HL-60 (cell line): ENCODE measurements around the gene GLIPR2.

Source experiments
- DNase-seq, 2 experiments: peaks; one replicate each; pipeline ENCODE4 v3.0.0-alpha.2; 2010 to 2020; ENCODE audit warnings: low read depth in 1 of 2, low spot score in 1 of 2
- H3K27ac ChIP-seq: fragments of 250-450 bp; sonication (Bioruptor Pico); replicated peaks from 2 replicates; pipeline ENCODE4 v1.5.1; 2020; ENCODE audit warnings: mild to moderate bottlenecking, moderate library complexity
- H3K27me3 ChIP-seq: fragments of 250-450 bp; sonication (Bioruptor Pico); 2 replicates; pipeline ENCODE4 v1.5.1; 2021; ENCODE audit warnings: mild to moderate bottlenecking, moderate library complexity; ENCODE audit not compliant: insufficient read depth, poor library complexity, severe bottlenecking
- H3K4me3 ChIP-seq: replicated peaks from 2 replicates; pipeline ENCODE4 v1.5.1; 2011; ENCODE audit warnings: mild to moderate bottlenecking, control low read depth, low read length; ENCODE audit not compliant: insufficient read depth
- GABPA ChIP-seq: IDR thresholded peaks from 2 replicates; pipeline ENCODE4 v1.6.1; 2012; ENCODE audit warnings: low read depth
- POLR2AphosphoS5 ChIP-seq: IDR thresholded peaks from 2 replicates; pipeline ENCODE4 v1.6.1; 2012; ENCODE audit warnings: low read depth
- SPI1 ChIP-seq: IDR thresholded peaks from 2 replicates; pipeline ENCODE4 v1.6.1; 2012; ENCODE audit warnings: low read depth, mild to moderate bottlenecking, borderline replicate concordance
- TF ChIP-seq, protein P1 (sequence below): IDR thresholded peaks from one replicate; pipeline ENCODE4 v1.5.1; 2011; ENCODE audit warnings: low read length, control low read depth, inconsistent platforms; ENCODE audit not compliant: insufficient read depth
- TF ChIP-seq, protein P2 (sequence below): IDR thresholded peaks from 2 replicates; pipeline ENCODE4 v1.6.1; 2012; ENCODE audit warnings: low read depth; ENCODE audit not compliant: insufficient replicate concordance

GLIPR2 gene

DNA sequence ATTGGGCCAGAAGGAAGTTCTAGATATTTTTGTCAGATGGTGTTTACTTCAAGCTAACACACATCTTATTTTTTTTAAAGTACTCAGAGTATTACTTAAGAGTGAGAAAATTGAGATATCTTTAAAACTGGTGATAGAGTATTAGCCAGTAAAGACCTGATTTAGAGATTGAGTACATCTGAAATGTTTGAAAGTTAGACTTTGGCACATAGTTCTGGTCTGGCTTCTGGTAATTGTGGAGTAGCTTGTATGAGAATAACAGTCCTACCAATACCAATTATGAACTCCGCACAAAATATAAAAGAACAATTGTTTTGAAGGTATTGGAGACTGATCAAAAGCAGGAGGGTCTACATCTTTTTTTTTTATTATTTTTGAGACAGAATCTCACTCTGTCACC lies 44.5 kb upstream of the GLIPR2 start:
- Histone ChIP-seq H3K27me3 (no peaks in the 10 kb centered on the region), H3K27ac (no peak overlapping the region), H3K4me3 (no peak overlapping the region)
- TF ChIP-seq SPI1: no peak
- no peak for DNase-seq

DNA sequence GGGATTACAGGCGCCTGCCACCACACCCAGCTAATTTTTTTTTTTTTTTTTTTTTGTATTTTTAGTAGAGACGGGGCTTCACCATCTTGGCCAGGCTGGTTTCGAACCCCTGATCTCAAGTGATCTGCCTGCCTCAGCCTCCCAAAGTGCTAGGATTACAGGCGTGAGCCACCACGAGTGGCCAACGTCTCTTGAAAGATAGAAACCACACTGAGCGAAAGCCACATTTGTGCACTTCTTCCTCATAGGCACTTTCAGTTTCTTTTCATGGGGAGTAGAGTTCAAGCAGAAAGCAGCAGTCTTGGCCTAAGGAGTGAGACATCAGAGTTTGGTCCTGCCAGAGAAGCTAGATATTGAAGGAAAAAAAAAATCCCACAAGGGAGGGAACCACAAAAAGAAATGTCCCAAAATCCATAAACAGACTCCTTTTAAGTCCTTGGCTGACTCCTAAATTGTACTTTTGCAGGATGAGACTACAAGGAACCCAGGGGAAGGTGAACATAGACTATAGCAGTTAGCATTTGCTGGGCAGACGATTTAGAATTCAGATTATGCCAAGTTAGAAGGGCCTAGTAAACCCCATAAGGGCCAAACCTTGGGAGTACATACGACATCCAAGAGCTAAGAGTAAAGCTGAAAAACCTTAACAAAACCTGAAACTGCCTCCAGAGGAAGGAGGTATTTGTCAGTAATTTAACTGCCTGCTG lies 43.9 kb upstream of the GLIPR2 start:
- DNase-seq: no peak
- no peak overlapping the region for H3K4me3 ChIP-seq
- TF ChIP-seq GABPA (no peak), SPI1 (no peak)
- TF ChIP-seq, protein P1, sequence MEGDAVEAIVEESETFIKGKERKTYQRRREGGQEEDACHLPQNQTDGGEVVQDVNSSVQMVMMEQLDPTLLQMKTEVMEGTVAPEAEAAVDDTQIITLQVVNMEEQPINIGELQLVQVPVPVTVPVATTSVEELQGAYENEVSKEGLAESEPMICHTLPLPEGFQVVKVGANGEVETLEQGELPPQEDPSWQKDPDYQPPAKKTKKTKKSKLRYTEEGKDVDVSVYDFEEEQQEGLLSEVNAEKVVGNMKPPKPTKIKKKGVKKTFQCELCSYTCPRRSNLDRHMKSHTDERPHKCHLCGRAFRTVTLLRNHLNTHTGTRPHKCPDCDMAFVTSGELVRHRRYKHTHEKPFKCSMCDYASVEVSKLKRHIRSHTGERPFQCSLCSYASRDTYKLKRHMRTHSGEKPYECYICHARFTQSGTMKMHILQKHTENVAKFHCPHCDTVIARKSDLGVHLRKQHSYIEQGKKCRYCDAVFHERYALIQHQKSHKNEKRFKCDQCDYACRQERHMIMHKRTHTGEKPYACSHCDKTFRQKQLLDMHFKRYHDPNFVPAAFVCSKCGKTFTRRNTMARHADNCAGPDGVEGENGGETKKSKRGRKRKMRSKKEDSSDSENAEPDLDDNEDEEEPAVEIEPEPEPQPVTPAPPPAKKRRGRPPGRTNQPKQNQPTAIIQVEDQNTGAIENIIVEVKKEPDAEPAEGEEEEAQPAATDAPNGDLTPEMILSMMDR: no peak
- H3K27ac ChIP-seq: no peak overlapping the region
- H3K27me3 ChIP-seq: no peaks in the 10 kb centered on the region

DNA sequence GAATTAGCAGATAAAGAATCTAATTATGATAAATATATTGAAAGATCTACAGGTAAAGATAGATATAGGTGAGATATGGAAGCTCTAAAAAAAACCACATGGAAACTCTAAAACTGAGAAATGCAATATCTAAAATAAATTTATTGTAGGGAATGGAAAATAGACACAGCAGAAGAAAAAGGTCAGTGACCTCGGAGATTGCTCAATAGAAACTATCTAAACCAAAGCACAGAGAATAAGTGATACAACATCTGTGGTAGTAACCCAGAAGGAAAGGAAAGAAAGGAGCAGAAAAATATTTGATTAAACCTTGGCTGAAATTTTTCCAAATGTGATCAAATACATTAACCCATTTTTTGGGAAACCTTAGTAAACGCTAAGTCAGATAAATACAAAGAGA lies 43.1 kb upstream of the GLIPR2 start:
- Histone ChIP-seq H3K27ac (no peak overlapping the region), H3K27me3 (no peaks in the 10 kb centered on the region), H3K4me3 (no peak overlapping the region)
- DNase-seq: no peak
- TF ChIP-seq SPI1 (no peak), GABPA (no peak), POLR2AphosphoS5 (no peak)
- TF ChIP-seq, protein P1: no peak
- TF ChIP-seq, protein P2, sequence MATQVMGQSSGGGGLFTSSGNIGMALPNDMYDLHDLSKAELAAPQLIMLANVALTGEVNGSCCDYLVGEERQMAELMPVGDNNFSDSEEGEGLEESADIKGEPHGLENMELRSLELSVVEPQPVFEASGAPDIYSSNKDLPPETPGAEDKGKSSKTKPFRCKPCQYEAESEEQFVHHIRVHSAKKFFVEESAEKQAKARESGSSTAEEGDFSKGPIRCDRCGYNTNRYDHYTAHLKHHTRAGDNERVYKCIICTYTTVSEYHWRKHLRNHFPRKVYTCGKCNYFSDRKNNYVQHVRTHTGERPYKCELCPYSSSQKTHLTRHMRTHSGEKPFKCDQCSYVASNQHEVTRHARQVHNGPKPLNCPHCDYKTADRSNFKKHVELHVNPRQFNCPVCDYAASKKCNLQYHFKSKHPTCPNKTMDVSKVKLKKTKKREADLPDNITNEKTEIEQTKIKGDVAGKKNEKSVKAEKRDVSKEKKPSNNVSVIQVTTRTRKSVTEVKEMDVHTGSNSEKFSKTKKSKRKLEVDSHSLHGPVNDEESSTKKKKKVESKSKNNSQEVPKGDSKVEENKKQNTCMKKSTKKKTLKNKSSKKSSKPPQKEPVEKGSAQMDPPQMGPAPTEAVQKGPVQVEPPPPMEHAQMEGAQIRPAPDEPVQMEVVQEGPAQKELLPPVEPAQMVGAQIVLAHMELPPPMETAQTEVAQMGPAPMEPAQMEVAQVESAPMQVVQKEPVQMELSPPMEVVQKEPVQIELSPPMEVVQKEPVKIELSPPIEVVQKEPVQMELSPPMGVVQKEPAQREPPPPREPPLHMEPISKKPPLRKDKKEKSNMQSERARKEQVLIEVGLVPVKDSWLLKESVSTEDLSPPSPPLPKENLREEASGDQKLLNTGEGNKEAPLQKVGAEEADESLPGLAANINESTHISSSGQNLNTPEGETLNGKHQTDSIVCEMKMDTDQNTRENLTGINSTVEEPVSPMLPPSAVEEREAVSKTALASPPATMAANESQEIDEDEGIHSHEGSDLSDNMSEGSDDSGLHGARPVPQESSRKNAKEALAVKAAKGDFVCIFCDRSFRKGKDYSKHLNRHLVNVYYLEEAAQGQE: no peak

DNA sequence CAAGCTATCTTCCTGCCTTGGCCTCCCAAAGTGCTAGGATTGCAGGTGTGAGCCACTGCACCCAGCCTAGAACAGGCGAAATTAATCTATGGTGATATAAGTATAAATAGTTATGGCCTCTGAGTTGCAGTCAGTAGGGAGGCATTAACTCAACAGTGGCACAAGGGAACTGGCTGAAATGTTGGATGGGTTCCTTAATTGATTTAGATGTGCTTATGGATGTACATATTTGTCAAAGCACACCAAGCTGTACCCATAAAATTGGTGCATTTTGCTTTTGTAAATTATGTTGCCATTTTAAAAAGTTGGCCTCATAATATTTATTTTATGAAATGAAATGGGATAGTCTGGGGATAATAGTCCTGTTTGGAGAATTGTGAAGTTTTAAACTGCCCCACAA lies 36.8 kb upstream of the GLIPR2 start:
- DNase-seq: no peak
- Histone ChIP-seq H3K27me3 (no peaks in the 10 kb centered on the region), H3K27ac (no peak overlapping the region), H3K4me3 (no peak overlapping the region)
- TF ChIP-seq, protein P1: no peak
- TF ChIP-seq POLR2AphosphoS5 (no peak), GABPA (no peak), SPI1 (no peak)
- TF ChIP-seq, protein P2: no peak
